Lower leg skin (tissue), 4 donors: ENCODE measurements around the gene CHAF1B. TPM values are rescaled to one million over a fixed set of nuclear protein-coding genes. Genes with fewer than 3 reads are reported as not detected.

Source experiments
- DNase-seq, 2 donors: peaks; one replicate each; pipeline ENCODE4 v3.0.0-alpha.2; 2019; ENCODE audit warnings: low spot score in 2 of 2
- H3K4me3 ChIP-seq: fragments of 200-600 bp; sonication (generic); 2 replicates; pipeline ENCODE4 v1.5.1; 2017; ENCODE audit warnings: mild to moderate bottlenecking, low read depth; ENCODE audit not compliant: poor library complexity, severe bottlenecking
- CTCF ChIP-seq, 3 donors: fragments of 450-650 bp; IDR thresholded peaks; one replicate each; pipeline ENCODE4 v1.5.1; 2016; ENCODE audit warnings: antibody characterized with exemption in 3 of 3, mild to moderate bottlenecking in 3 of 3, moderate library complexity in 2 of 3
- POLR2A ChIP-seq, 2 donors: fragments of 450-650 bp; IDR thresholded peaks; one replicate each; pipeline ENCODE4 v1.6.1; 2016 to 2017; ENCODE audit warnings: antibody characterized with exemption in 2 of 2, mild to moderate bottlenecking in 1 of 2, moderate library complexity in 1 of 2
- WGBS, 2 donors: methylation state at CpG; one replicate each; pipeline ENCODE4 v1.1.5; 2018; 5-methylcytosine and 5-hydroxymethylcytosine counted together
- intact Hi-C: fragments of 100-400 bp; cut with DNase I; formaldehyde crosslinking; loops from one replicate; pipeline ENCODE4 v1.15.0; 2023; ENCODE audit warnings: low total_unique reads
- total RNA-seq, 4 donors: library from RNA; depleted of rRNA; stranded (reverse); fragments of >200 nt; gene quantifications; one replicate each; pipeline ENCODE4 v1.1.0, GENCODE V29; 2016

CHAF1B gene
- total RNA-seq, 4 donors from 2014 or later, result 1.6 to 3.0 (median 2.1) TPM

DNA sequence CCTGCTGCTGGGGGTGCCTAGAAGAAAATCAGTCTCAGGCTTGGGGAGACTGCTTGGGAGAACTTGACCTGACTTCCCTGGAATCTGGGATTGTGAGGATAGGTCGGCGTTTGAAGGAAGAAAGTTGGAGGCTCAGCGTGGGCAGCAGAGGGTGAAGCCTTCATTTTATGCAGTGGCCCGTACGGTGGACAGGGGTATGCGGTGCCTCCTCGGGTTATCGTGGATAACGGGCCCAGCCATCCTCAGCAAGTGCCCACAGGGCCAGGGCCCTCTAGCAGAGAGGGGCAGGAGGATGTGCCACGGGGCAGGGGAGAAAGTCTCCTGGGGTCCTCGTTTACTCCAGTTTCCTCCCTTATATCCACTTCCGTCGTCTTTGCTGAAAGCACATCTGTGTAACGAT is 34.0 kb downstream of the CHAF1B start:
- WGBS, 2 donors, result 85 to 88% methylated on average over 14 of the region's 14 CpGs
- H3K4me3 ChIP-seq, result no peak overlapping the region
- intact Hi-C loops, result no loop called here
- no peak for TF ChIP-seq POLR2A (IDR thresholded peaks at IDR 0.05)
- TF ChIP-seq CTCF (IDR thresholded peaks at IDR 0.05), result no peak
- DNase-seq, result no peak

- TF ChIP-seq POLR2A (IDR thresholded peaks at IDR 0.05) (no peak), CTCF (IDR thresholded peaks at IDR 0.05) (no peak)
- intact Hi-C loops, result no loop called here
- peak; percentile 77 to 91 for DNase-seq
- WGBS, 2 donors, result 26 to 34% methylated on average over 8 of the region's 8 CpGs
- no peak overlapping the region for H3K4me3 ChIP-seq
Measured at GRCh38 chr21:36419996-36420395, 34.8 kb downstream of the CHAF1B start.

- intact Hi-C loops, result no loop called here
Measured at GRCh38 chr21:36420571-36421339, 35.6 kb downstream of the CHAF1B start.

GRCh38 chr21:36422279-36423098 is 37.3 kb downstream of the CHAF1B start:
- no peak for DNase-seq
- WGBS, 2 donors, result 75% methylated on average over 25 to 28 of the region's 28 CpGs
- no peak overlapping the region for H3K4me3 ChIP-seq
- TF ChIP-seq POLR2A (IDR thresholded peaks at IDR 0.05), result no peak
- TF ChIP-seq CTCF (IDR thresholded peaks at IDR 0.05), result no peak
- intact Hi-C loops, result no loop called here

More at GRCh38 chr21:36420571-36421339, 35.6 kb downstream of the CHAF1B start:
- H3K4me3 ChIP-seq, result no peak overlapping the region
- TF ChIP-seq CTCF (IDR thresholded peaks at IDR 0.05) (no peak), POLR2A (IDR thresholded peaks at IDR 0.05) (no peak)
- WGBS, 2 donors, result 93 to 94% methylated on average over 18 of the region's 18 CpGs
- no peak for DNase-seq

- no peak for TF ChIP-seq POLR2A (IDR thresholded peaks at IDR 0.05)
- TF ChIP-seq CTCF (IDR thresholded peaks at IDR 0.05), result no peak
- intact Hi-C loops, result no loop called here
Measured at GRCh38 chr21:36423771-36424433, 38.7 kb downstream of the CHAF1B start.

More at GRCh38 chr21:36423771-36424433, 38.7 kb downstream of the CHAF1B start:
- no peak overlapping the region for H3K4me3 ChIP-seq
- WGBS, 2 donors, result 82 to 88% methylated on average over 12 of the region's 12 CpGs
- no peak for DNase-seq
